Nephron progenitor cell (in vitro differentiated cells): ENCODE data around the gene NAGA.

Source experiments
- DNase-seq: peaks from one replicate; pipeline ENCODE4 v3.0.0; 2021
- H3K27ac Mint-ChIP-seq: 2 replicates; pipeline ENCODE4 v1.8.0; 2021; ENCODE audit warnings: mild to moderate bottlenecking, moderate library complexity, mixed read lengths
- H3K27me3 Mint-ChIP-seq: 2 replicates; pipeline ENCODE4 v1.8.0; 2021; ENCODE audit warnings: mild to moderate bottlenecking, low read depth, mixed read lengths; ENCODE audit not compliant: poor library complexity
- H3K36me3 Mint-ChIP-seq: 2 replicates; pipeline ENCODE4 v1.8.0; 2021; ENCODE audit warnings: low read depth, mixed read lengths
- H3K4me1 Mint-ChIP-seq: 2 replicates; pipeline ENCODE4 v1.8.0; 2021; ENCODE audit warnings: mixed read lengths
- H3K4me3 Mint-ChIP-seq: 2 replicates; pipeline ENCODE4 v1.8.0; 2021; ENCODE audit warnings: mild to moderate bottlenecking, moderate library complexity, mixed read lengths
- H3K9me3 Mint-ChIP-seq: 2 replicates; pipeline ENCODE4 v1.8.0; 2021; ENCODE audit warnings: mild to moderate bottlenecking, moderate library complexity, mixed read lengths
- CTCF ChIP-seq: fragments of 200-600 bp; sonication (generic); IDR thresholded peaks from 2 replicates; pipeline ENCODE4 v1.5.0; 2021; ENCODE audit warnings: antibody characterized with exemption

Gene NAGA

DNA sequence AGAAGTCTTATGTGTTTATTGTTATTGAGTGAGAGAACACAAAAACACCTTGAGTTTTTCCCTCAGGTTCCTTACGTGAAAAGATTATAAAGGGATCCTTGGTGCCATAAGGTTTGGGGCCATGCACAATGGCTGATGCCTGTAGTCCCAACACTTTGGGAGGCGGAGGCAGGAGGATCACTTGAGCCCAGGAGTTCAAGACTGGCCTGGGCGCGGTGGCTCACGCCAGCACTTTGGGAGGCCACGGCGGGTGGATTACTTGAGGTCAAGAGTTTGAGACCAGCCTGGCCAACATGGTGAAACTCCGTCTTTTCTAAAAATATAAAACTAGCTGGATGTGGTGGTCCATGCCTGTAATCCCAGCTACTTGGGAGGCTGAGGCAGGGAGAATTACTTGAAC lies 14.3 kb upstream of the NAGA start:
- H3K36me3 Mint-ChIP-seq, result peaks cover 68% of the 10 kb centered on the region
- no peak for TF ChIP-seq CTCF
- no peaks in the 10 kb centered on the region for H3K27me3 Mint-ChIP-seq
- H3K9me3 Mint-ChIP-seq, result peaks cover 19% of the 10 kb centered on the region
- DNase-seq, result no peak
- H3K27ac Mint-ChIP-seq, result peak overlapping the region; percentile 51
- no peak overlapping the region for H3K4me3 Mint-ChIP-seq
- peaks cover 34% of the 10 kb centered on the region for H3K4me1 Mint-ChIP-seq

GRCh38 chr22:42083119-42083518 lies 12.5 kb upstream of the NAGA start:
- TF ChIP-seq CTCF, result no peak

GRCh38 chr22:42080287-42080686 lies 9.7 kb upstream of the NAGA start:
- H3K36me3 Mint-ChIP-seq, result peaks cover 32% of the 10 kb centered on the region
- H3K4me3 Mint-ChIP-seq, result peak overlapping the region; percentile 96
- DNase-seq, result no peak
- TF ChIP-seq CTCF, result no peak
- H3K27me3 Mint-ChIP-seq, result peaks cover 4% of the 10 kb centered on the region
- no peaks in the 10 kb centered on the region for H3K9me3 Mint-ChIP-seq
- H3K27ac Mint-ChIP-seq, result peak overlapping the region; percentile 98
- H3K4me1 Mint-ChIP-seq, result peaks cover 50% of the 10 kb centered on the region

More at GRCh38 chr22:42083119-42083518, 12.5 kb upstream of the NAGA start:
- H3K4me3 Mint-ChIP-seq, result no peak overlapping the region
- H3K36me3 Mint-ChIP-seq, result peaks cover 54% of the 10 kb centered on the region
- peaks cover 39% of the 10 kb centered on the region for H3K4me1 Mint-ChIP-seq
- peaks cover 6% of the 10 kb centered on the region for H3K9me3 Mint-ChIP-seq
- no peak overlapping the region for H3K27ac Mint-ChIP-seq
- no peaks in the 10 kb centered on the region for H3K27me3 Mint-ChIP-seq
- DNase-seq, result no peak

- no peak for TF ChIP-seq CTCF
- peak within 1 kb of the TSS; percentile 98 for H3K27ac Mint-ChIP-seq
- no peaks in the 10 kb centered on the region for H3K9me3 Mint-ChIP-seq
- peak within 1 kb of the TSS; percentile 96 for H3K4me3 Mint-ChIP-seq
- H3K4me1 Mint-ChIP-seq, result peaks cover 57% of the 10 kb centered on the region
- peak; percentile 97 for DNase-seq
- H3K27me3 Mint-ChIP-seq, result peaks cover 4% of the 10 kb centered on the region
- peaks cover 25% of the 10 kb centered on the region for H3K36me3 Mint-ChIP-seq
Observed at GRCh38 chr22:42079319-42080251, 9.0 kb upstream of the NAGA start, which contains the start of gene SMDT1. SMDT1 (plus strand) TSS chr22:42079700; CDS start chr22:42079769, 69 bp downstream.

DNA sequence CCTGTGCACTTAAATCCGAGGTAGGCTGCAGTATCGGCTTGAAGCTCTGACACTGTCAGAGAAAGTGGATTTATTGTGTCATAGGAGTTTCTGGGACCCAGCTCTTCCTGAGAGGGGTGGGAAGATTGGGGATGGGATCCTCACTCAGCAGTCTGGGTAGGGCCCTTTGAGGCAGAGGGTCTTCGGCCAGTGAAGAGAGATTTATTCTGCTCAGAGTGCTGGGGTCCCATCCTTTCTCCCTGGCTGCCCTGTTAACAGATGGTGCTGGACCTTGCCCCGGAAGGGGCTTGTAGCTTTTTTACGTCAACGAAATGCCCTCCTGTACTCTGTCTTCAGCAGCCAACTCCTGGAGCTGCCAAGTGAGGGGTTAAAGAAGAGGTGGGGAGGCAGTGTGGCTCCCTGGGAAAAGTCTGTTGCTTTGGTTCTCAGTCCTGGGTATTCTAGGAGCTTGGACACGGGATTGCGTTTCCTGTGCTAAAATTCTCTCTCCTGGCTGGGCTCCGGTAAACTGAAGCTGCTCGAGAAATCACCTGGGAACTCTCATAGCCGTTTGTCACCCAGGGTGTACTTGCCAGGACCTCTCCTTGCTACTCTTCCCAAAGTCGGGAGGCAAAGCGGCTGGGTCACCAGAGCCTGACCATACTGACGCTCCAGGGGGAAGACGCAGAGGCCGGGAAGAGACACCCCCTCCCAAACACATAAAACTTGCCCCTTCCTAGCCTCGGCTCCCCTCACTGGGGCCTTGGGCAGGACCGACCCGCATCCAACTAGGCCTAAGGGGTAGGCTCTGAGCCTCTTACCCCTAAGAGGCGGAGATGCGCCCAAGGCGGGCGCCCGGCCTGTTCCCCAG lies 8.1 kb upstream of the NAGA start:
- peak overlapping the region; percentile 96 for H3K4me3 Mint-ChIP-seq
- H3K4me1 Mint-ChIP-seq, result peaks cover 57% of the 10 kb centered on the region
- H3K9me3 Mint-ChIP-seq, result no peaks in the 10 kb centered on the region

More for the DNA sequence above, 8.1 kb upstream of the NAGA start:
- Mint-ChIP-seq H3K27ac (peak overlapping the region; percentile 98), H3K27me3 (peaks cover 4% of the 10 kb centered on the region), H3K36me3 (peaks cover 16% of the 10 kb centered on the region)
- TF ChIP-seq CTCF, result no peak
- DNase-seq, result no peak
